Colonic mucosa (tissue), 4 donors: ENCODE results near the gene SUN5. TPM values are rescaled to one million over a fixed set of nuclear protein-coding genes. Genes with fewer than 3 reads are reported as not detected.

Experiments
- DNase-seq: peaks from one replicate; pipeline ENCODE4 v3.0.0-alpha.2; 2020
- H3K27ac ChIP-seq: fragments of 200-600 bp; one replicate; pipeline ENCODE4 v1.8.0; 2021
- H3K27me3 ChIP-seq: fragments of 200-600 bp; one replicate; pipeline ENCODE4 v1.8.0; 2021
- H3K36me3 ChIP-seq: fragments of 200-600 bp; one replicate; pipeline ENCODE4 v1.8.0; 2021
- H3K4me1 ChIP-seq: fragments of 200-600 bp; one replicate; pipeline ENCODE4 v1.8.0; 2021; ENCODE audit warnings: mild to moderate bottlenecking
- H3K4me3 ChIP-seq: fragments of 200-600 bp; one replicate; pipeline ENCODE4 v1.8.0; 2021
- H3K9ac ChIP-seq, 2 donors: one replicate each; pipeline ENCODE4 v1.7.0; 2013; ENCODE audit warnings: control low read depth in 2 of 2, low read depth in 2 of 2, low read length in 2 of 2
- H3K9me3 ChIP-seq: fragments of 200-600 bp; one replicate; pipeline ENCODE4 v1.8.0; 2021
- CTCF ChIP-seq: fragments of 200-600 bp; IDR thresholded peaks from one replicate; pipeline ENCODE4 v1.8.0; 2022; ENCODE audit warnings: antibody characterized with exemption, mild to moderate bottlenecking
- intact Hi-C: fragments of 100-400 bp; cut with DNase I; formaldehyde crosslinking; loops from one replicate; pipeline ENCODE4 v1.14.1; 2022
- total RNA-seq, 2 donors: library from RNA; stranded (reverse); fragmentation: NEBNext Ultra II Directional in 1 of 2; extraction: Animal tissue kit (Norgen Biotek cat#: 25700) in 1 of 2; gene quantifications; one replicate each; pipeline ENCODE4 v1.2.1, GENCODE V29; 2021
- donor health status: healthy.
- donor health status: DM: no; HTN: no; CAD: no.
- donor health status: DM: no; HTN: no; CAD: no.

The SUN5 gene
- total RNA-seq, 2 donors from 2014 or later, result not detected

DNA sequence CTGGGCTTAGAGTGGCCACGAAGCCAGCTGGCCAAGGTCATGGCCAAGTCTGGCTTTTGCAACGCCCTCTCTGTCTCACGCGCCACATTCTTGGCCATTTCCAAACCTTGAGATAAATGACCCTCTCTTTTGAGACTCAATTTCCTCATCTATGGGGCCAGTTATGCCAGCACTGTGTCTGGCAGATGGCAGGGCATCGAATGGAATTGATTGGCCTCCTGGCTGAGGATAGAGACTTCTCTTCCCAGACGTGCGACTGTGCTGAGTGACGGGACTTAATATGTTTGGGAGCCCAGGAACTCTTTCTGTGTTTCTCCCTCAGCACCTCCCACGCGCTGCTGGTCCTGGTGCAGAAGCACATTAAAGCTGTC lies 10.9 kb upstream of the SUN5 start:
- intact Hi-C loops, result no loop called here
- no peaks in the 10 kb centered on the region for H3K36me3 ChIP-seq
- no peak for TF ChIP-seq CTCF
- no peak overlapping the region for H3K4me3 ChIP-seq
- no peaks in the 10 kb centered on the region for H3K4me1 ChIP-seq
- H3K27ac ChIP-seq, result no peak overlapping the region
- no peak for DNase-seq
- no peaks in the 10 kb centered on the region for H3K27me3 ChIP-seq
- no peaks in the 10 kb centered on the region for H3K9me3 ChIP-seq
- H3K9ac ChIP-seq, result no peak overlapping the region

DNA sequence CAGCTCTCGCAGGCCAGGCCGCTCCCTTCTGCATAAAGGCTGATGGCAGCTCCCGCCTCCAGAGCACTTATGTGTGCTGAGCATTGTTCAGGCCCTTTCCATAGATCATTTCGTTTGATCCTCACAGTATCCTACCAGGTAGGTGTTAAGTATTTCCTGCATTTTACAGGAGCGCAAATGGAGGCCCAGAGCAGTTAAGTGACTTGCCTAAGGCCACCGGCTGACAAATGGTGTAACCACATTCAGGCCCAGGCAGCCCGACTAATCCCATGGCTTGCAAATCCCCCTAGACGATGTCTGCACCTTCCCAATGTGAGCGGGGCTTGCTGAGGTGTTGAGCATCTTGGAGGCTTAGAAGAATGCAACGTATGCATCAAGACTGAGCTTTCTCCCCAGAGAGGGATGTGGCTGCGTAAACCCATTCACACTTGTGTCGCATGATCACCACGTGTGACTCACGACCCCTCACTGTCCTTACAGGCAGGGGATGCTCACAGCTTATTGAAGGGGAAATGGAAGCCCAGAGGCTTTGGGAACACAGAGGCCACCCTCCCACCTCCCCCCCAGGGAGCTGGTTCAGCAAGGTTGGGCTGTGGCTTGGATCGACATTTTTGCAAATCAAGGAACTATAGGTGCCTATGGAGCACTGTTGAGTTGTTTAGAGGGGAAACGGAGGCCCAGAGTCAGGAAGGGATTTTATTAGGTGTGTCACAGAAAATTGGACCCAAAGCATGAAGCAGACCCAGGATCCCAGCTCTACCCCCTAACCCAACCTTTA lies 10.3 kb upstream of the SUN5 start:
- no peak for TF ChIP-seq CTCF
- Histone ChIP-seq H3K4me1 (no peaks in the 10 kb centered on the region), H3K9me3 (no peaks in the 10 kb centered on the region), H3K9ac (no peak overlapping the region), H3K36me3 (no peaks in the 10 kb centered on the region), H3K27me3 (no peaks in the 10 kb centered on the region), H3K27ac (no peak overlapping the region), H3K4me3 (no peak overlapping the region)
- intact Hi-C loops, result no loop called here
- DNase-seq, result no peak

DNA sequence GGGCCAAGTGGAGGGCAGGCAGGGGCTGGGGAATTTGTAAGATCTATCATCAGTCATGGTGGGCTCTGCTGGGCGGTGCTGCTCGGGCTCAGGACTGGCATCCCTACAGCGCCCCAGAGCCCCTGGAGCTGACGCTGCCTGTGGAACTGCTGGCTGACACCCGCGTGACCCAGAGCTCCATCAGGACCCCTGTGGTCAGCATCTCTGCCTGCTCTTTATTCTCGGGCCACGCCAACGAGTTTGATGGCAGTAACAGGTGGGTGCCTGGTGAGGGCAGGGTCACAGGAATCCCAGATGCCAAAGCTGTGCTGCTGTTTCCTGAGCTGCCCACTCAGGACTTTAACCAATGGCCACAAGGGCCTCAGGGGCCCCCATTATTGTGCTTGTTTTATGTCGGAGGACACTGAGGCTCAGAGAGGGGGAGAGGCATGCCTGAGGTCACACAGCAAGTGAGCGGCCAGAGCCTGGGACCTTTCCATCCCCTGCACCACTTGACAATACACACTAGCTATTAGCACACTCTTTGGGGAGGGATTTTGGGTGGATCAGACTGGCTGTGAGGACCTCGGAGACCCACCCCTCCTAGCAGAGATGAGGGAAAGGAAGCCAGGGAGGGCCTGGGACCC lies 9.6 kb upstream of the SUN5 start:
- Histone ChIP-seq H3K27me3 (no peaks in the 10 kb centered on the region), H3K27ac (no peak overlapping the region), H3K9me3 (no peaks in the 10 kb centered on the region), H3K36me3 (no peaks in the 10 kb centered on the region), H3K4me3 (no peak overlapping the region), H3K9ac (no peak overlapping the region), H3K4me1 (no peaks in the 10 kb centered on the region)
- DNase-seq, result no peak
- TF ChIP-seq CTCF, result no peak
- intact Hi-C loops, result no loop called here

DNA sequence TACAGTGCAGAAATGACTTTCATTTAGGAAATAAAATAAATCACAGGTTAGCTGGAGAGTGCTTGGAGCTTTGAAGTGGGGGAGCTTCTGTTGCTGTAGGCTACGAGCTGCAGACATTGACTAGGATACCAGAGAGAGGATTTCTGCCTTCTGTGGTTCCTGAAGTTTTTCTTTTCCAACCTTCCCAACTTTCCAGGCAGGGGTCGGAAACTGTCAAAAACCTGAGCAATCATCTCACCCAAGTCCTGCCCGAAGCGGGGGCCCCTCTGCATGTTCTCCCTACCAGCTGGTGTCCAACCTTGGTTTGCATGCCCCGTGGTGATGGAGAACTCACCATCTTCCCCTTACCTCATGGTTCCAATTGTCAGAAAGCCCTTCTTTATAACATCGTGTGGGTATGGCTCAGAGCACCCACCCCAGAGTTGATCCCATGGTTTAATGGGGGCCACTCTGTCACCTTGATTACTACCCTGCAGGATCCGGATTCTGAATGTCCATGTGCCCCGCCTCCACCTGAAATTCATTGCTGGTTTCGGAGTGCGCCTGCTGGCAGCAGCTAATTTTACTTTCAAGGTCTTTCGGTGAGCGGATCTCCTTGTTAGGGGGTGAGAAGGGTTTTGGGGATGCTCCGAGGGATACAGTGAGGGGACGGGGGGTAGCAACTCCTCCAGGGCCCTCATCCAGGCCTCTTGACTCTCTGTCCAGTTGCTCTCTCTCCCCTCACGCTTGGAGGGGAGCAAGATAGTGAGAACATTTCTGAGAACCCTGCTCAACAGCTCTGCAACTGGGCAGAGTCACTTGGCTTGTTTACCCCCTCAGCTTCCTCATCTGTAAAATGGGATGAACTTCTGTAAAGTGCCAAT lies 8.3 kb upstream of the SUN5 start:
- H3K4me3 ChIP-seq, result no peak overlapping the region
- no peaks in the 10 kb centered on the region for H3K9me3 ChIP-seq
- no peak overlapping the region for H3K27ac ChIP-seq
- H3K27me3 ChIP-seq, result no peaks in the 10 kb centered on the region
- H3K4me1 ChIP-seq, result no peaks in the 10 kb centered on the region
- intact Hi-C loops, result no loop called here
- DNase-seq, result no peak
- H3K36me3 ChIP-seq, result no peaks in the 10 kb centered on the region
- no peak for TF ChIP-seq CTCF
- no peak overlapping the region for H3K9ac ChIP-seq

DNA sequence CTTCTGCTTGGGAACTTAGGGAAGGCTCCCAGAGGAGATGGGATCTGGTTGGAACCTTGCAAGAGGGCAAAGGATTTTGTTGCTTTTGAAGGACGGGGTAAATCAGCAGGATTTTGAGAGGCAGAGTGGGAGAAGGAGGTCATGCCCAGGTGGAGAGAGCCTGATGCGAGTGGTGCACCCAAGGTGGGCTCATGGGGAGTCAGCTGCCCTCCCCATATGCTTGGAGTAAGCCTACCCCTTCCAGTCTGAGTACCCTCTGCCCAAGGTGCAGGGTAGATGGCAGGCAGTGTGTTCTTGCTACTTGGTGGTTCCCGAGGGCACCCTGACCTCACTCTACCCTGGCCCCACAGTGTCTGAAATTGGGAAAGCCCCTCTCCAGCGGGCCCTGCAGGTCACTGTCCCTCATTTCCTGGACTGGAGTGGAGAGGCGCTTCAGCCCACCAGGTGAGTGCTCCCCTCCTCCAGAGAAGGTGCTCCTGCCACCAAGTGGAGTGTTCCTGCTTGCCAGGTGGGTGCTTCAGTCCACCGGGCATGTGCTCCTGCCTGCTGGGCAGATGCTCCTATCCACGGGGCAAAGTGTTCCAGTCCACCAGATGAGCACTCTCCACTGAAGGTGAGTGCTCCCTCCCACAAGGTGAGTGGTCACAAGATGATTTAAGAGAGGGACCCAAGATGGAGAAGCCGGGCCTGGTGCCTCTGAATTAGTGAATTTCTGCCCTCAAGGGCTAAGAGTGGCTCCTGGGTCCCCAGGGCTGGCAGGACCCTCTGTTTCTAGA lies 6.6 kb upstream of the SUN5 start:
- Histone ChIP-seq H3K4me3 (no peak overlapping the region), H3K36me3 (no peaks in the 10 kb centered on the region), H3K4me1 (no peaks in the 10 kb centered on the region), H3K9ac (no peak overlapping the region), H3K27me3 (no peaks in the 10 kb centered on the region), H3K9me3 (no peaks in the 10 kb centered on the region), H3K27ac (no peak overlapping the region)
- intact Hi-C loops, result no loop called here
- no peak for TF ChIP-seq CTCF
- DNase-seq, result no peak
